HEK293 (cell line): Measurements from ENCODE around the gene EID2.

ENCODE experiments used
- CTCF ChIA-PET: fragments of 350-600 bp; formaldehyde crosslinking; extraction: SDS; loops from one replicate; lab custom pipeline; 2021; ENCODE audit warnings: antibody characterized with exemption; lab: Yijun Ruan, JAX
- POLR2A ChIA-PET: fragments of 300-600 bp; formaldehyde crosslinking; extraction: SDS; loops from one replicate; lab custom pipeline; 2020; ENCODE audit warnings: antibody characterized with exemption, inconsistent platforms; lab: Yijun Ruan, JAX
- H3K27ac ChIP-seq: fragments of 200-500 bp; sonication (Bioruptor generic); 2 replicates; pipeline ENCODE4 v1.5.1; 2014; ENCODE audit warnings: low read depth, low read length, control low read depth, inconsistent platforms; ENCODE audit errors: extremely low read depth
- H3K36me3 ChIP-seq, 2 experiments: fragments of 200-500 bp in 1 of 2; sonication (Bioruptor generic) in 1 of 2; 1 replicate in 1 of 2; 2 replicates in 1 of 2; pipeline ENCODE4 v1.5.1; 2014 to 2017; ENCODE audit warnings: inconsistent platforms in 2 of 2, low read length in 2 of 2; ENCODE audit not compliant: control insufficient read depth in 2 of 2, insufficient read depth in 1 of 2
- H3K4me1 ChIP-seq: fragments of 200-500 bp; sonication (Bioruptor generic); 2 replicates; pipeline ENCODE4 v1.5.1; 2014; ENCODE audit warnings: mild to moderate bottlenecking, low read length, inconsistent platforms; ENCODE audit not compliant: control insufficient read depth, insufficient read depth
- H3K4me3 ChIP-seq: 2 replicates; pipeline ENCODE4 v1.5.1; 2011; ENCODE audit warnings: low read depth, mild to moderate bottlenecking, control low read depth, low read length, moderate library complexity
- H3K9me3 ChIP-seq: fragments of 200-500 bp; sonication (Bioruptor generic); 2 replicates; pipeline ENCODE4 v1.5.1; 2014; ENCODE audit warnings: low read depth, low read length, inconsistent platforms; ENCODE audit not compliant: control insufficient read depth, insufficient read depth
- BCL11B ChIP-seq: fragments of 450-650 bp; formaldehyde crosslinking; IDR thresholded peaks from 2 replicates; pipeline ENCODE4 v1.5.1; 2016; ENCODE audit warnings: low read depth, missing biosample characterization, missing genetic modification characterization
- KLF1 ChIP-seq: fragments of 450-650 bp; formaldehyde crosslinking; IDR thresholded peaks from 2 replicates; pipeline ENCODE4 v1.5.1; 2016; ENCODE audit warnings: missing biosample characterization, missing genetic modification characterization
- REPIN1 ChIP-seq: fragments of 450-650 bp; formaldehyde crosslinking; IDR thresholded peaks from 2 replicates; pipeline ENCODE4 v1.5.1; 2017; ENCODE audit warnings: missing biosample characterization, missing genetic modification characterization, low read depth
- ZBTB44 ChIP-seq: fragments of 450-650 bp; IDR thresholded peaks from 2 replicates; pipeline ENCODE4 v1.5.1; 2018; ENCODE audit warnings: missing biosample characterization, mild to moderate bottlenecking, missing genetic modification characterization
- ZBTB7A ChIP-seq: fragments of 450-650 bp; formaldehyde crosslinking; IDR thresholded peaks from 2 replicates; pipeline ENCODE4 v1.5.1; 2016; ENCODE audit warnings: low read depth, missing biosample characterization, missing genetic modification characterization
- ZEB2 ChIP-seq: fragments of 450-650 bp; formaldehyde crosslinking; IDR thresholded peaks from 2 replicates; pipeline ENCODE4 v1.5.1; 2016; ENCODE audit warnings: missing biosample characterization, missing genetic modification characterization
- ZFHX2 ChIP-seq: fragments of 450-650 bp; formaldehyde crosslinking; conservative IDR thresholded peaks from 2 replicates; pipeline ENCODE4 v1.5.1; 2016; ENCODE audit warnings: missing biosample characterization, missing genetic modification characterization
- ZNF114 ChIP-seq: fragments of 450-650 bp; formaldehyde crosslinking; IDR thresholded peaks from 2 replicates; pipeline ENCODE4 v1.5.0; 2017; ENCODE audit warnings: missing biosample characterization, missing genetic modification characterization
- ZNF157 ChIP-seq: fragments of 450-650 bp; formaldehyde crosslinking; IDR thresholded peaks from 2 replicates; pipeline ENCODE4 v1.5.1; 2016; ENCODE audit warnings: missing biosample characterization, missing genetic modification characterization
- ZNF324 ChIP-seq: fragments of 450-650 bp; formaldehyde crosslinking; IDR thresholded peaks from 2 replicates; pipeline ENCODE4 v1.5.1; 2016; ENCODE audit warnings: missing biosample characterization, missing genetic modification characterization
- ZNF335 ChIP-seq: fragments of 450-650 bp; formaldehyde crosslinking; conservative IDR thresholded peaks from 2 replicates; pipeline ENCODE4 v1.5.1; 2016; ENCODE audit warnings: missing biosample characterization, missing genetic modification characterization
- ZNF341 ChIP-seq: fragments of 450-650 bp; formaldehyde crosslinking; IDR thresholded peaks from 2 replicates; pipeline ENCODE4; 2016; ENCODE audit warnings: low read depth, missing biosample characterization, missing genetic modification characterization
- ZNF362 ChIP-seq: fragments of 450-650 bp; formaldehyde crosslinking; IDR thresholded peaks from 2 replicates; pipeline ENCODE4 v1.5.1; 2016; ENCODE audit warnings: missing biosample characterization, missing genetic modification characterization
- ZNF366 ChIP-seq: fragments of 450-650 bp; formaldehyde crosslinking; conservative IDR thresholded peaks from 2 replicates; pipeline ENCODE4 v1.5.1; 2016; ENCODE audit warnings: missing biosample characterization, missing genetic modification characterization
- ZNF529 ChIP-seq: fragments of 450-650 bp; formaldehyde crosslinking; IDR thresholded peaks from 2 replicates; pipeline ENCODE4 v1.5.1; 2017; ENCODE audit warnings: missing genetic modification characterization, missing biosample characterization; ENCODE audit not compliant: insufficient replicate concordance
- ZNF600 ChIP-seq: fragments of 450-650 bp; formaldehyde crosslinking; IDR thresholded peaks from 2 replicates; pipeline ENCODE4 v1.5.1; 2016; ENCODE audit warnings: missing biosample characterization, missing genetic modification characterization
- ZXDB ChIP-seq: fragments of 450-650 bp; formaldehyde crosslinking; IDR thresholded peaks from 2 replicates; pipeline ENCODE4 v1.5.1; 2016; ENCODE audit warnings: missing biosample characterization, missing genetic modification characterization
- TF ChIP-seq, protein P1 (sequence below): fragments of 450-650 bp; formaldehyde crosslinking; IDR thresholded peaks from 2 replicates; pipeline ENCODE4 v1.5.1; 2016; ENCODE audit warnings: missing biosample characterization, missing genetic modification characterization
- TF ChIP-seq, protein P2 (sequence below): fragments of 450-650 bp; formaldehyde crosslinking; IDR thresholded peaks from 2 replicates; pipeline ENCODE4 v1.5.1; 2017; ENCODE audit warnings: missing biosample characterization, missing genetic modification characterization

EID2 gene

GRCh38 chr19:39515551-39516191 is 24.3 kb downstream of the EID2 start:
- ChIA-PET CTCF (interaction anchor here (0.6 to 3.7 kb wide), 10 partner anchors 10 to 1220 kb away, joined by 3 to 21 read pairs (median 3); partner anchors contain the start of gene EID2B), POLR2A (interaction anchor here (0.6 to 1.1 kb wide), 4 partner anchors 18 to 934 kb away, joined by 3 read pairs; partner anchors contain the start of gene RPS16)
- H3K36me3 ChIP-seq, result peaks cover 0 to 4% of the 10 kb centered on the region in 2 experiments; a peak in 1 of 3 replicates
- H3K4me1 ChIP-seq, result peaks cover 18% of the 10 kb centered on the region
- peak overlapping the region; percentile 16; the same call in 1 of the 2 replicates for H3K27ac ChIP-seq
- TF ChIP-seq ZNF529, result no peak
- no peak for TF ChIP-seq KLF1 (tag by site-specific recombination)
- TF ChIP-seq ZNF335, result peak; percentile 21; the same call in 1 of the 2 replicates
- no peak for TF ChIP-seq ZNF114
- TF ChIP-seq ZBTB44, result no peak
- TF ChIP-seq ZEB2 (tag by site-specific recombination), result no peak
- TF ChIP-seq ZBTB7A (tag by site-specific recombination), result no peak; the same call in 1 of the 2 replicates
- peak; percentile 24; the same call in 1 of the 2 replicates for TF ChIP-seq ZNF600 (tag by site-specific recombination)
- TF ChIP-seq REPIN1 (tag by site-specific recombination), result 0 out of 2 replicates have a peak, but pooled peaks have one; percentile 2
- TF ChIP-seq ZNF341 (tag by site-specific recombination), result peak; percentile 76
- TF ChIP-seq, protein P1, sequence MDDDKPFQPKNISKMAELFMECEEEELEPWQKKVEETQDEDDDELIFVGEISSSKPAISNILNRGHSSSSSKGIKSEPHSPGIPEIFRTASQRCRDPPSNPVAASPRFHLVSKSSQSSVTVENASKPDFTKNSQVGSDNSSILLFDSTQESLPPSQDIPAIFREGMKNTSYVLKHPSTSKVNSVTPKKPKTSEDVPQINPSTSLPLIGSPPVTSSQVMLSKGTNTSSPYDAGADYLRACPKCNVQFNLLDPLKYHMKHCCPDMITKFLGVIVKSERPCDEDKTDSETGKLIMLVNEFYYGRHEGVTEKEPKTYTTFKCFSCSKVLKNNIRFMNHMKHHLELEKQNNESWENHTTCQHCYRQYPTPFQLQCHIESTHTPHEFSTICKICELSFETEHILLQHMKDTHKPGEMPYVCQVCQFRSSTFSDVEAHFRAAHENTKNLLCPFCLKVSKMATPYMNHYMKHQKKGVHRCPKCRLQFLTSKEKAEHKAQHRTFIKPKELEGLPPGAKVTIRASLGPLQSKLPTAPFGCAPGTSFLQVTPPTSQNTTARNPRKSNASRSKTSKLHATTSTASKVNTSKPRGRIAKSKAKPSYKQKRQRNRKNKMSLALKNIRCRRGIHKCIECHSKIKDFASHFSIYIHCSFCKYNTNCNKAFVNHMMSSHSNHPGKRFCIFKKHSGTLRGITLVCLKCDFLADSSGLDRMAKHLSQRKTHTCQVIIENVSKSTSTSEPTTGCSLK (tag by site-specific recombination), result no peak
- no peak for TF ChIP-seq BCL11B (tag by site-specific recombination)
- no peak for TF ChIP-seq ZNF362 (tag by site-specific recombination)
- no peak for TF ChIP-seq ZNF324 (tag by site-specific recombination)
- TF ChIP-seq, protein P2, sequence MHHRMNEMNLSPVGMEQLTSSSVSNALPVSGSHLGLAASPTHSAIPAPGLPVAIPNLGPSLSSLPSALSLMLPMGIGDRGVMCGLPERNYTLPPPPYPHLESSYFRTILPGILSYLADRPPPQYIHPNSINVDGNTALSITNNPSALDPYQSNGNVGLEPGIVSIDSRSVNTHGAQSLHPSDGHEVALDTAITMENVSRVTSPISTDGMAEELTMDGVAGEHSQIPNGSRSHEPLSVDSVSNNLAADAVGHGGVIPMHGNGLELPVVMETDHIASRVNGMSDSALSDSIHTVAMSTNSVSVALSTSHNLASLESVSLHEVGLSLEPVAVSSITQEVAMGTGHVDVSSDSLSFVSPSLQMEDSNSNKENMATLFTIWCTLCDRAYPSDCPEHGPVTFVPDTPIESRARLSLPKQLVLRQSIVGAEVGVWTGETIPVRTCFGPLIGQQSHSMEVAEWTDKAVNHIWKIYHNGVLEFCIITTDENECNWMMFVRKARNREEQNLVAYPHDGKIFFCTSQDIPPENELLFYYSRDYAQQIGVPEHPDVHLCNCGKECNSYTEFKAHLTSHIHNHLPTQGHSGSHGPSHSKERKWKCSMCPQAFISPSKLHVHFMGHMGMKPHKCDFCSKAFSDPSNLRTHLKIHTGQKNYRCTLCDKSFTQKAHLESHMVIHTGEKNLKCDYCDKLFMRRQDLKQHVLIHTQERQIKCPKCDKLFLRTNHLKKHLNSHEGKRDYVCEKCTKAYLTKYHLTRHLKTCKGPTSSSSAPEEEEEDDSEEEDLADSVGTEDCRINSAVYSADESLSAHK (tag by site-specific recombination), result no peak
- TF ChIP-seq ZNF366 (tag by site-specific recombination), result no peak
- no peak for TF ChIP-seq ZNF157 (tag by site-specific recombination)
- 0 out of 2 replicates have a peak, but pooled peaks have one; percentile 19 for TF ChIP-seq ZFHX2 (tag by site-specific recombination)
- no peak for TF ChIP-seq ZXDB (tag by site-specific recombination)
- no peaks in the 10 kb centered on the region for H3K9me3 ChIP-seq
- H3K4me3 ChIP-seq, result peak overlapping the region; percentile 25
